ENCODE results near the gene OAF. TPM values are rescaled to one million over a fixed set of nuclear protein-coding genes. Genes with fewer than 3 reads are reported as not detected.

The OAF gene
- 21.4 and 28.5 TPM in 2 replicates for total RNA-seq

GRCh38 chr11:120210626-120211521 is at the start of gene OAF:
Gene OAF, plus strand, starts transcription at chr11:120211032. Its CDS starts 248 bp downstream, at chr11:120211280.

DNA sequence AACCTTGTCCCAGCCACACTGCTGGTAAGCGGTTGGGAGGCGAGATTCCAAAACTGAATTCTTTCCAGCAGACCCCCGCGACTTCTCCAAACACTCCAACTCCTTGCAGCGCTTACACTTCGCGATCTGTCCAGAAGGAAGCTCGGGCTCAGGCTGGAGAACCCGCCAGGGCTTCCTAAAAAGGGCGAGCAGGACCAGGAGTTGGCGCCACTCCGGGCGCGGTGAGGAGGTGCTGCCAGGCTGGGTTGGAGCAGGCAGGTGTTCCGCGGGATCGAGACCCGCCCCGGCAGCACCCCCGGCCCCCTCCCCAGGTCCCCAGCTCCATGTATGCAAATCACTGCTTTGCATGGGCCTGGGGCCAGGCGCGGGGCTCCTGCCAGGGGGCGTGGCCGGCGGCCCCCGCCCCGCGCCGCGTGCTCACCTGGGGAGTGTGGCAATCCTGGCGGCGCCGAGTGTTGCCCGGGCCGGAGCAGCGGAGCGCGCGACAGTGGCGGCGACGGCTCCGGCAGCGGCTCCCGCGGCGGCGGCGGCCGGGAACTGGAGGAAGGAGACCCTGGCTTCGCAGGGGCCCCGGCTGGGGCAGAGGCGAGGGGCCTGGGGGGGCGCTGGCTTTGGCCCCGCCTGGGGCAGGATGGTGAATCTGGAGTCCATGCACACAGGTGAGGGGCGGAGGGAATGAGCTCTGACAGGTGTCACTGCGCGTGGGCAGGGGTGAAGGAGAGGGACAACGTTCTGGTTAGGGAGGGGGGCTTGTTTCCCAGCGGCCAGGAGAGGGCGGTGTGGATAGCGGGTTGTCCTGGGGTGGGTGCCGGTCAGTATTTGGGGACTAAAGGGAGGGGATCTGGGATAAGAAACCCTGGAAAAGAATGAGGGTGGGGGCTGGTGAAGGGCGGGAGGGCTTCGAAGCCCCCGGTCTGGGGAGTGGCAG is 29.1 kb downstream of the OAF start, which contains the start of gene POU2F3:
Gene POU2F3 (plus strand): TSS at position 428 of the 928 bp plus-strand sequence. CDS start 204 bp downstream, at position 632.

Other genes starting within 250 kb of the OAF start
- 12.1 and 13.1 TPM in 2 replicates for gene TRIM29, start 72.9 kb upstream of the OAF start, total RNA-seq
- 0.13 and 0.43 TPM in 2 replicates for gene POU2F3, start 29.1 kb downstream of the OAF start, total RNA-seq
- gene TLCD5, start 114.3 kb downstream of the OAF start, total RNA-seq, result 12.2 and 13.9 TPM in 2 replicates
- 187 and 192 TPM in 2 replicates for gene ARHGEF12, start 125.4 kb downstream of the OAF start, total RNA-seq